Measurements from ENCODE around the gene EMILIN2. TPM values are rescaled to one million over a fixed set of nuclear protein-coding genes. Genes with fewer than 3 reads are reported as not detected.

The EMILIN2 gene
- total and polyA plus RNA-seq, 9 of the 15 experiments (the other 6 are each of a cell fraction or from before 2014, with no cell fraction given) = 0.01 to 0.40 (median 0.19) TPM

- TF ChIP-seq, protein P1, sequence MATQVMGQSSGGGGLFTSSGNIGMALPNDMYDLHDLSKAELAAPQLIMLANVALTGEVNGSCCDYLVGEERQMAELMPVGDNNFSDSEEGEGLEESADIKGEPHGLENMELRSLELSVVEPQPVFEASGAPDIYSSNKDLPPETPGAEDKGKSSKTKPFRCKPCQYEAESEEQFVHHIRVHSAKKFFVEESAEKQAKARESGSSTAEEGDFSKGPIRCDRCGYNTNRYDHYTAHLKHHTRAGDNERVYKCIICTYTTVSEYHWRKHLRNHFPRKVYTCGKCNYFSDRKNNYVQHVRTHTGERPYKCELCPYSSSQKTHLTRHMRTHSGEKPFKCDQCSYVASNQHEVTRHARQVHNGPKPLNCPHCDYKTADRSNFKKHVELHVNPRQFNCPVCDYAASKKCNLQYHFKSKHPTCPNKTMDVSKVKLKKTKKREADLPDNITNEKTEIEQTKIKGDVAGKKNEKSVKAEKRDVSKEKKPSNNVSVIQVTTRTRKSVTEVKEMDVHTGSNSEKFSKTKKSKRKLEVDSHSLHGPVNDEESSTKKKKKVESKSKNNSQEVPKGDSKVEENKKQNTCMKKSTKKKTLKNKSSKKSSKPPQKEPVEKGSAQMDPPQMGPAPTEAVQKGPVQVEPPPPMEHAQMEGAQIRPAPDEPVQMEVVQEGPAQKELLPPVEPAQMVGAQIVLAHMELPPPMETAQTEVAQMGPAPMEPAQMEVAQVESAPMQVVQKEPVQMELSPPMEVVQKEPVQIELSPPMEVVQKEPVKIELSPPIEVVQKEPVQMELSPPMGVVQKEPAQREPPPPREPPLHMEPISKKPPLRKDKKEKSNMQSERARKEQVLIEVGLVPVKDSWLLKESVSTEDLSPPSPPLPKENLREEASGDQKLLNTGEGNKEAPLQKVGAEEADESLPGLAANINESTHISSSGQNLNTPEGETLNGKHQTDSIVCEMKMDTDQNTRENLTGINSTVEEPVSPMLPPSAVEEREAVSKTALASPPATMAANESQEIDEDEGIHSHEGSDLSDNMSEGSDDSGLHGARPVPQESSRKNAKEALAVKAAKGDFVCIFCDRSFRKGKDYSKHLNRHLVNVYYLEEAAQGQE (IDR thresholded peaks at IDR 0.05; ENCODE audit: borderline replicate concordance) = peak; percentile 12; the same call in 1 of the 2 replicates
- TF ChIP-seq, protein P1 (CRISPR knock-in tag; IDR thresholded peaks at IDR 0.05; ENCODE audit: low read depth) = no peak
- TF ChIP-seq TEAD4 (IDR thresholded peaks at IDR 0.05; ENCODE audit: low read length) (peak; percentile 98), TEAD4 (CRISPR knock-in tag; IDR thresholded peaks at IDR 0.05; ENCODE audit: borderline replicate concordance) (peak; percentile 91), TOE1 (IDR thresholded peaks at IDR 0.05; ENCODE audit: borderline replicate concordance) (peak; percentile 80; the same call in 1 of the 2 replicates), TOE1 (CRISPR knock-in tag; IDR thresholded peaks at IDR 0.05; ENCODE audit: borderline replicate concordance, low read depth) (no peak), TBL1XR1 (IDR thresholded peaks at IDR 0.05; ENCODE audit: low read length in 2 of 2) (peak; percentile 80 to 93; a peak in 3 of 4 replicates), NFIX (CRISPR knock-in tag; IDR thresholded peaks at IDR 0.05; ENCODE audit: low read depth) (no peak), CBFA2T3 (IDR thresholded peaks at IDR 0.05) (peak; percentile 97), BHLHE40 (IDR thresholded peaks at IDR 0.05; ENCODE audit: low read length) (peak; percentile 91), STAG1 (CRISPR knock-in tag; IDR thresholded peaks at IDR 0.05; ENCODE audit: borderline replicate concordance) (no peak), AFF4 (CRISPR knock-in tag; IDR thresholded peaks at IDR 0.05) (peak; percentile 81; the same call in 1 of the 2 replicates), CCNT2 (IDR thresholded peaks at IDR 0.05; ENCODE audit: borderline replicate concordance, extremely low read depth, insufficient read length, low read depth, low read length) (peak; percentile 98), RBM39 (optimal IDR thresholded peaks at IDR 0.05; ENCODE audit: low read depth, low read length) (no peak), HMGN3 (IDR thresholded peaks at IDR 0.05; ENCODE audit: borderline replicate concordance, extremely low read depth, insufficient read length, low read depth, low read length) (peak; percentile 96), ZFP36 (IDR thresholded peaks at IDR 0.05; ENCODE audit: low read depth, low read length, partially characterized antibody) (peak; percentile 20)
Measured at GRCh38 chr18:2894131-2894840, 47.5 kb downstream of the EMILIN2 start (continued).
